ENCODE results near the gene KRT1.

GRCh38 chr12:52644078-52644415 lies 36.2 kb downstream of the KRT1 start:
- TF ChIP-seq POLR2AphosphoS5 (IDR thresholded peaks at IDR 0.05; ENCODE audit: low read depth, low read length): no peak
- TF ChIP-seq, protein P1, sequence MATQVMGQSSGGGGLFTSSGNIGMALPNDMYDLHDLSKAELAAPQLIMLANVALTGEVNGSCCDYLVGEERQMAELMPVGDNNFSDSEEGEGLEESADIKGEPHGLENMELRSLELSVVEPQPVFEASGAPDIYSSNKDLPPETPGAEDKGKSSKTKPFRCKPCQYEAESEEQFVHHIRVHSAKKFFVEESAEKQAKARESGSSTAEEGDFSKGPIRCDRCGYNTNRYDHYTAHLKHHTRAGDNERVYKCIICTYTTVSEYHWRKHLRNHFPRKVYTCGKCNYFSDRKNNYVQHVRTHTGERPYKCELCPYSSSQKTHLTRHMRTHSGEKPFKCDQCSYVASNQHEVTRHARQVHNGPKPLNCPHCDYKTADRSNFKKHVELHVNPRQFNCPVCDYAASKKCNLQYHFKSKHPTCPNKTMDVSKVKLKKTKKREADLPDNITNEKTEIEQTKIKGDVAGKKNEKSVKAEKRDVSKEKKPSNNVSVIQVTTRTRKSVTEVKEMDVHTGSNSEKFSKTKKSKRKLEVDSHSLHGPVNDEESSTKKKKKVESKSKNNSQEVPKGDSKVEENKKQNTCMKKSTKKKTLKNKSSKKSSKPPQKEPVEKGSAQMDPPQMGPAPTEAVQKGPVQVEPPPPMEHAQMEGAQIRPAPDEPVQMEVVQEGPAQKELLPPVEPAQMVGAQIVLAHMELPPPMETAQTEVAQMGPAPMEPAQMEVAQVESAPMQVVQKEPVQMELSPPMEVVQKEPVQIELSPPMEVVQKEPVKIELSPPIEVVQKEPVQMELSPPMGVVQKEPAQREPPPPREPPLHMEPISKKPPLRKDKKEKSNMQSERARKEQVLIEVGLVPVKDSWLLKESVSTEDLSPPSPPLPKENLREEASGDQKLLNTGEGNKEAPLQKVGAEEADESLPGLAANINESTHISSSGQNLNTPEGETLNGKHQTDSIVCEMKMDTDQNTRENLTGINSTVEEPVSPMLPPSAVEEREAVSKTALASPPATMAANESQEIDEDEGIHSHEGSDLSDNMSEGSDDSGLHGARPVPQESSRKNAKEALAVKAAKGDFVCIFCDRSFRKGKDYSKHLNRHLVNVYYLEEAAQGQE (IDR thresholded peaks at IDR 0.05; ENCODE audit: insufficient read depth in 1 of 2, low read depth in 2 of 2, low read length in 2 of 2): no peak
